Smooth muscle cell (in vitro differentiated cells): ENCODE measurements around the gene PALS1. TPM values are rescaled to one million over a fixed set of nuclear protein-coding genes. Genes with fewer than 3 reads are reported as not detected.

Source experiments
- DNase-seq: peaks from one replicate; lab custom pipeline; 2025; ENCODE audit not compliant: unreplicated experiment; lab: John Stamatoyannopoulos, UW
- H2AFZ ChIP-seq: fragments of 200-600 bp; sonication (generic); 2 replicates; pipeline ENCODE4 v1.6.0; 2016; ENCODE audit warnings: antibody characterized with exemption, low read depth, mild to moderate bottlenecking
- H3F3A ChIP-seq: fragments of 200-600 bp; sonication (generic); 2 replicates; pipeline ENCODE4 v1.6.0; 2017; ENCODE audit warnings: antibody characterized with exemption, low read depth
- H3K27ac ChIP-seq: fragments of 200-600 bp; sonication (generic); 2 replicates; pipeline ENCODE4 v1.5.1; 2016; ENCODE audit warnings: low read depth, mild to moderate bottlenecking
- H3K27me3 ChIP-seq: fragments of 200-600 bp; sonication (generic); 2 replicates; pipeline ENCODE4 v1.6.1; 2016; ENCODE audit warnings: low read depth, mild to moderate bottlenecking
- H3K36me3 ChIP-seq: fragments of 200-600 bp; sonication (generic); 2 replicates; pipeline ENCODE4 v1.5.1; 2016; ENCODE audit warnings: low read depth
- H3K4me1 ChIP-seq: fragments of 200-600 bp; sonication (generic); 2 replicates; pipeline ENCODE4 v1.5.1; 2016; ENCODE audit warnings: low read depth
- H3K4me2 ChIP-seq: fragments of 200-600 bp; sonication (generic); 2 replicates; pipeline ENCODE4 v1.6.0; 2016; ENCODE audit warnings: mild to moderate bottlenecking
- H3K4me3 ChIP-seq: fragments of 200-600 bp; sonication (generic); 2 replicates; pipeline ENCODE4 v1.5.1; 2016; ENCODE audit warnings: mild to moderate bottlenecking
- H3K79me2 ChIP-seq: fragments of 200-600 bp; sonication (generic); 2 replicates; pipeline ENCODE4 v1.6.0; 2016; ENCODE audit warnings: low read depth, mild to moderate bottlenecking
- H3K9ac ChIP-seq: fragments of 200-600 bp; sonication (generic); 2 replicates; pipeline ENCODE4 v1.6.0; 2016; ENCODE audit warnings: low read depth
- H3K9me3 ChIP-seq: fragments of 200-600 bp; sonication (generic); replicated peaks from 2 replicates; pipeline ENCODE4 v1.5.1; 2016; ENCODE audit warnings: low read depth
- H4K20me1 ChIP-seq: fragments of 200-600 bp; sonication (generic); 2 replicates; pipeline ENCODE4 v1.6.0; 2016; ENCODE audit warnings: low read depth
- CTCF ChIP-seq: fragments of 200-600 bp; sonication (generic); IDR thresholded peaks from 2 replicates; pipeline ENCODE4 v1.5.1; 2017; ENCODE audit warnings: borderline replicate concordance, mild to moderate bottlenecking, antibody characterized with exemption; ENCODE audit not compliant: insufficient read depth, poor library complexity, severe bottlenecking
- WGBS: methylation state at CpG from one replicate; pipeline ENCODE4 v1.1.7; 2016; ENCODE audit warnings: low lambda C conversion rate; 5-methylcytosine and 5-hydroxymethylcytosine counted together
- polyA plus RNA-seq: library from polyadenylated mRNA; unstranded; fragments of >200 nt; fragmentation: Nextera tagmentation; extraction: Ambion mirVana; gene quantifications from 2 replicates; pipeline ENCODE4 v1.2.1, GENCODE V29; 2016
- total RNA-seq: library from RNA; depleted of rRNA; stranded (reverse); fragments of >200 nt; gene quantifications from 2 replicates; pipeline ENCODE4 v1.2.3, GENCODE V29; 2014

Gene PALS1
- total and polyA plus RNA-seq, 2 experiments from 2014 or later = 4.6 to 29.2 TPM

GRCh38 chr14:67267576-67268328 is 26.5 kb downstream of the PALS1 start:
- H3K27ac ChIP-seq = peak overlapping the region; percentile 82
- 77% methylated on average over 4 of the region's 4 CpGs for WGBS

GRCh38 chr14:67268426-67269150 is 27.4 kb downstream of the PALS1 start:
- no peak for DNase-seq
- Histone ChIP-seq H3K9me3 (no peaks in the 10 kb centered on the region), H3K4me3 (peak overlapping the region; percentile 5), H3K27me3 (no peaks in the 10 kb centered on the region), H3K4me2 (peak overlapping the region; percentile 78), H3K9ac (peak overlapping the region; percentile 35), H3K79me2 (peaks cover 79% of the 10 kb centered on the region), H3K27ac (peak overlapping the region; percentile 82), H2AFZ (no peak overlapping the region), H3K4me1 (peaks cover 39% of the 10 kb centered on the region), H4K20me1 (peaks cover 89% of the 10 kb centered on the region), H3F3A (peaks cover 10% of the 10 kb centered on the region), H3K36me3 (no peaks in the 10 kb centered on the region)
- 16% methylated on average over 11 of the region's 11 CpGs for WGBS
- TF ChIP-seq CTCF = no peak

More at GRCh38 chr14:67267576-67268328, 26.5 kb downstream of the PALS1 start:
- H3K36me3 ChIP-seq = no peaks in the 10 kb centered on the region
- H3K4me1 ChIP-seq = peaks cover 45% of the 10 kb centered on the region
- H2AFZ ChIP-seq = no peak overlapping the region
- H3K9me3 ChIP-seq = no peaks in the 10 kb centered on the region
- no peak overlapping the region for H3K9ac ChIP-seq
- no peaks in the 10 kb centered on the region for H3K27me3 ChIP-seq
- H3F3A ChIP-seq = peaks cover 17% of the 10 kb centered on the region
- peaks cover 72% of the 10 kb centered on the region for H3K79me2 ChIP-seq
- peak overlapping the region; percentile 78 for H3K4me2 ChIP-seq
- peaks cover 92% of the 10 kb centered on the region for H4K20me1 ChIP-seq
- no peak for DNase-seq
- no peak for TF ChIP-seq CTCF
- peak overlapping the region; percentile 5 for H3K4me3 ChIP-seq

GRCh38 chr14:67269298-67270060 is 28.2 kb downstream of the PALS1 start:
- no peaks in the 10 kb centered on the region for H3K36me3 ChIP-seq
- peaks cover 6% of the 10 kb centered on the region for H3F3A ChIP-seq
- H3K4me2 ChIP-seq = peak overlapping the region; percentile 78
- H3K4me1 ChIP-seq = peaks cover 39% of the 10 kb centered on the region
- peaks cover 83% of the 10 kb centered on the region for H4K20me1 ChIP-seq
- peaks cover 73% of the 10 kb centered on the region for H3K79me2 ChIP-seq
- TF ChIP-seq CTCF = no peak
- no peaks in the 10 kb centered on the region for H3K9me3 ChIP-seq
- H3K27me3 ChIP-seq = no peaks in the 10 kb centered on the region
- no peak for DNase-seq
- WGBS = 63% methylated on average over 4 of the region's 4 CpGs
- H2AFZ ChIP-seq = no peak overlapping the region
- peak overlapping the region; percentile 30 for H3K4me3 ChIP-seq
- peak overlapping the region; percentile 82 for H3K27ac ChIP-seq
- peak overlapping the region; percentile 49 for H3K9ac ChIP-seq
